CMK (cell line): Measurements from ENCODE around the gene DGKI.

Experiments used
- DNase-seq: peaks from one replicate; pipeline ENCODE4 v3.0.0-alpha.2; 2010; ENCODE audit warnings: low read depth

Gene DGKI

GRCh38 chr7:137787301-137787976 is 59.3 kb downstream of the DGKI start:
- DNase-seq, result no peak

GRCh38 chr7:137778511-137778910 is 68.3 kb downstream of the DGKI start:
- DNase-seq, result no peak

DNA sequence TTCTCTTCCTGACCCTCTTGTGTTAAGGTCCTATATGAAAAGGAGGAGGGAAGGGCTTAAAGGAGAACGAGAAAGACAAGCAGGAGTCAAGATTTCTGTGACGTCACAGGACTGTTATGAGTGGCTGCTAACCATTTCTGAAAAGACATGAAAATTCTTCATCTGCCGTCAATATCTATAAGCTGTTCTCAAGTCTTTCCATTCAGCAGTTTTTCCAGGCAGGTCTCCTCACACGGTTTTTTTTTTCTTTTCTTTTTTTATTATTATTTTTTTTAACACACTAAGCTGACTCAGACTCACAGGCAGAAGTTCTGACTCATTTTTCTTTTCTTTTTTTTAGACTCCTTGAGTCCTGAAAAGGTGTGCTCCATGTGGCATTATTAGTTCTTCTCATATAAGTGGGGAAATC is 72.0 kb downstream of the DGKI start:
- DNase-seq, result no peak

DNA sequence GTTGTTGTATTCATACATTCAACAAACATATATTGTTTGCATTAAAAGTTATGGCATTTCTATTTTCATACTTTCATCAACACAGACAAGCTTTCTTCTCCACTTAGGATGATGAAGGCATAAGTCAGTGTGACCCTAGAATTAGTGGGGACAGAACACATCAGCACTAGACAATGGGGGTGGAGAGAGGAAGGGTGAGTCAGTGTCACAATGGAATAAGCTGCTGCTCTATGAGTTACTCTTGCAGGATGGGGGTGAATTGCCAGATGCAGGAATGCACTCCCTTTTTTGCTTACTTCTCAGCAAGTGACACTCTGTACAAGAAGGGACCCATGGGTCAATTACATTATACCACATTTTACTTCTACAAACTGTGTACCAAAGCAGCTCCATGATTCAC is 74.0 kb downstream of the DGKI start:
- DNase-seq, result no peak

DNA sequence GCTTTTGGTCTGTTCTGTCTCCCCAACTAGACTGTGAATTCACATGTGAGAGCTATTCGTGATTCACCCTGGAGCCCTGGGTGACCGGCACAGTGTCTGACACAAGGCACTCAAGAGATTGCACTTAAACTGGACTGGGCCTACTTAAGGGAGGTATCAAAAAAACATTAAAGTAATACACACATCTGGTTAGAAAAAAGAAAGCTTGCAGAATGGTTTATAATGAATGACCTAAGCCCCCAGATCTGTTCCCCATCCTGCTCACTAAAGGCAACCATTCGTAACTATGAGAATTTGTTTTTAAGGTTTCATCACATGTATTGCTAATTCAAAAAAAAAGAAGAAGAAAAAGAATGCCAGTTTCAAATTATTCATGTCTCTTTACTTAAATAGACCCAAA is 74.5 kb downstream of the DGKI start:
- DNase-seq, result no peak

DNA sequence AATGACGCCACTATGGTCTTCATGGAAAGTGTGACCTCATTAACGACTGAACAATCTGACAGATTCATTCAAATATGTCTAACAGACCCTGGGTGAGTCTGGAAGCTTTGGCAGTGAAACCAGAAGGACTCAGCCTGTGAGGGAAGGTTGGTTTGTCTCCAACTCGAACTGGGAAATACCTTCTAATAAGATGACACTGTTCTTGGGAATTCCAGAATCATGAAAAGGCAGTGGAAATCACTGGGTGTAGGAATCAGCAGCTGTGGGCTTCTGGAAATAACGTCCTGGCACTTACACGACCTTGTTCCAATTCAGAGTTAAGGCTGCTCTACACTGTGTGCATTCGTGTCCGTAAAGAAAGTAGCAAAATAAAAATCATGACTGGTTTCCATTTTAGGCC is 75.1 kb downstream of the DGKI start:
- no peak for DNase-seq

- no peak for DNase-seq
Measured at GRCh38 chr7:137771273-137771672, 75.5 kb downstream of the DGKI start.

GRCh38 chr7:137768366-137768765 is 78.4 kb downstream of the DGKI start:
- no peak for DNase-seq

GRCh38 chr7:137762334-137762733 is 84.4 kb downstream of the DGKI start:
- DNase-seq, result no peak

DNA sequence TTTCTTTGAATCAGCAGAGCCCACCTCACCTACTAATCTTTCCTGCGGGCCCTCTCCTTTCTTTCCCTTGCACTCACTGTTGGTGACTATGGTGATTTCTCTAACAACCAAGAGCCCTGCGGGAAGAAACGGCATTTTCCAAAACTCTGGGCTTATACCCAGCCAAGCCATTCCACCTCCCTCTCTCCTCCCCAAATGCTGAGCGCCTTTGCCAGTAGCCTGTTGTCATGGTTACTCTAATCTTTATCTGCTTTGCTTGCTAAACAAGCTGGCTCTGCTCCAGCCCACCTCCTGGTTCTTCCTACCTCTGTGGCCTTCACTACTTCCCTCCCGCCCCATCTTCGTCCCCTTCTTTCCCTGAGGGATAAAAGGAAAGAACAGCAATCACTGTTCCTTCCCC is 86.7 kb downstream of the DGKI start:
- no peak for DNase-seq

DNA sequence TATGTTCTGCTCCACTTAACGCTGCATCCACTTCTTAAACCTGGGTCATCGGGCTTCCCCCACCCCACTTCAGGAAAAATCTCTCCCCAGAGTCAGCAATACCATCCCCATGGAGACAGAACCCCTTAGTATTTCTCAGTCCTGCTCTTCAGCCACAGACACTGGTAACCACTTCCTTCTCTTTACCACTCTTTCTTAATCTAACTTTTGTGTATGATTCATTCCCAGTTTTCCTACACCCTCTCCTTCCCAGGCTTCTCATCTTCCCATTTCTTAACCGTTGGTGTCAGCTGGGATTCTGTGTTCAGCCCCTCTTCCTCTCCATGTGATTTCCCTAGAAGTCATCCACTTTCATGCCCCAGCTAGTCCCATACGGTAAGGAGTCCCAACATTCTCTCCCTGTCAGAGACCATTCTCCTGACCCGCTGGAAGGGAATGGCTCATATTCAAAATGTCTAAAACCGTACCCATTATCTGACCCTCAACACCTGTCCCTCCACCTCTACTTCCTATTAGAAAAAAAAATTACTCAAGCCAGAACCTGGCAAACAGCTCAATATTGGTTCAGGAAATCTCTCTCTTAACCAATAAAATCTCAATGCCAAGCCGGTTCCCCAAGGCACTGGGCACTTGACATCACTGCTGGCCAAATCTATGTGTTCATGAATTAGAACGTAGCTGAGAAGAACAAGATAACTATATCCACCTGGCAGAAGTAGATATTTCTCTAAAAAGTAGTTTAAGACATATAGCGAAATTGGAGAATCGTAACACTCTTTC is 89.4 kb downstream of the DGKI start:
- DNase-seq, result no peak

- no peak for DNase-seq
Measured at GRCh38 chr7:137755846-137756651, 90.7 kb downstream of the DGKI start.

- no peak for DNase-seq
Measured at GRCh38 chr7:137755427-137755826, 91.3 kb downstream of the DGKI start.

GRCh38 chr7:137753948-137754851 is 92.6 kb downstream of the DGKI start:
- DNase-seq, result no peak

DNA sequence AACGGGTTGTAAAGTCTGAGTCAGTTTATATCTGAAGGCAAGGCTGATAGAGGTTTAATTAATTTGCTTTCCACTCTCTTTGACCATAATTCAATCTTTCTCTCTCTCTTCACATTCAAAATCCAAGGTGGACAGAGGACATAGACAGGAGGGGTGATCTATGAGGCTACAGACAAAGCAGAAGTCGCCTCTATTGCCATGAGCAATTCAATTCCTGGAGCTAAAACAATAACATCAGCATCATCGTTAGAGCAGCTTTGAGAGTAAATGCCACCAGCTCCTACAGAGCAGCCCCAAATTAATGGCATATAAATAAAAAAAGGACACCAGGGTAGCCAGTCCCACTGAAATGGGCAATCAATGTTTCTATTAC is 93.2 kb downstream of the DGKI start:
- no peak for DNase-seq

GRCh38 chr7:137753067-137753466 is 93.7 kb downstream of the DGKI start:
- no peak for DNase-seq

GRCh38 chr7:137751361-137752009 is 95.3 kb downstream of the DGKI start:
- no peak for DNase-seq

DNA sequence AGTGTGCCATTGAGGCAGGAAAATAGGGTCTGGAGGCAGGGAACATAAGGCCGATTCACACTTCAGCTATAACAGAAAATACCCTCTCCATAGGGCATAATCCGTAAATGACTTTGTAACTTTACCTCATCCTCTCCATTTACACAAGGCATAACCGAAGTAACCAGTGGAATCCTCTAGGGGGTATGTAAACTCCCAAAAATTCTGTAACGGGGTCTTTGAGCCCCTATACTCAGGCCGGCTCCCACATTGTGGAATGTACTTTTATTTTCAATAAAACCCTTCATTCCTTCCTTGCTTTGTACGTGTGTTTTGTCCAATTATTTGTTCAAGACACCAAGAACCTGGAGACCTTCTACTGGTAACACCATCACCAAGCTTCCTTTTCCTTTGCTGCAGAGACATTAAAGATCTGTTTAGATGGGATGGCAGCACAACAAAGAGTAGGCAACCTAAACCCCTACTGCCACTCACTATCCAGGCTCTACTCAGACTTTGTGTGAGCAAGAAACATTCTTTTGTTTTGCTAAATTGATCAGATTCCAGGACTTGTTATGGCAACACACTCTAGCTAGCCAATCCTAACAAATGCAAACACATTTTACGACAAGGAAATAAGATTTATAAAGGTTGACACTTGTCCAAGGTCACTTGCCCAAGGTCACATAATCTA is 99.3 kb downstream of the DGKI start:
- DNase-seq, result no peak

DNA sequence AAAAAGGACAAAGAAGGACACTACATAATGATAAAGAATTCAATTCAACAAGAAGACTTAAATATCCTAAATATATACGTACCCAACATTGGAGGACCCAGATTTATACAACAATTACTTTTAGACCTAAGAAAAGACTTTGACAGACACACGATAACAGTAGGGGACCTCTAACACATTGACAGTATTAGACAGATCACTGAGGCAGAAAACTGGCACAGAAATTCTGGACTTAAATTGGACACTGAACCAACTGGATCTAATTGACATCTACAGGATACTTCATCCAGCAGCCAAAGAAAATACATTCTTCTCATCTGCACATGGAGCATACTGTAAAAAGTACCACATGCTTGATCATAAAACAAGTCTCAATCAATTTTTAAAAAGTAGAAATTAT is 103.8 kb downstream of the DGKI start:
- no peak for DNase-seq

- DNase-seq, result no peak
Measured at GRCh38 chr7:137742051-137742450, 104.7 kb downstream of the DGKI start.

- DNase-seq, result no peak
Measured at GRCh38 chr7:137741443-137741842, 105.3 kb downstream of the DGKI start.
